HepG2 (cell line): ENCODE results near the gene ACAP3. TPM values are rescaled to one million over a fixed set of nuclear protein-coding genes. Genes with fewer than 3 reads are reported as not detected.

Experiments
- ASH2L ChIP-seq: fragments of 300-600, 200-600 bp; sonication (generic); IDR thresholded peaks from 2 replicates; pipeline ENCODE4 v1.7.0; 2017; ENCODE audit warnings: low read depth, mild to moderate bottlenecking, moderate library complexity, mixed read lengths, low read length; ENCODE audit not compliant: insufficient read length
- BRF2 ChIP-seq: sonication (generic); formaldehyde crosslinking; IDR thresholded peaks from 2 replicates; pipeline ENCODE4 v1.8.1; 2022; ENCODE audit warnings: mild to moderate bottlenecking, missing genetic modification reagents
- EP300 ChIP-seq, 3 experiments: sonication (generic) in 1 of 3; formaldehyde crosslinking in 1 of 3; IDR thresholded peaks; 2 replicates each; pipeline versions ENCODE4 v1.5.1 to v1.6.1; 2011 to 2020; ENCODE audit warnings: low read depth in 2 of 3, low read length in 2 of 3, borderline replicate concordance in 1 of 3, improper control_type of control experiment in 1 of 3, mild to moderate bottlenecking in 1 of 3, missing genetic modification reagents in 1 of 3, moderate library complexity in 1 of 3
- GFI1 ChIP-seq: sonication (generic); formaldehyde crosslinking; IDR thresholded peaks from 2 replicates; pipeline ENCODE4 v1.5.0; 2020; ENCODE audit warnings: missing genetic modification reagents, mild to moderate bottlenecking, borderline replicate concordance
- GRHL1 ChIP-seq: sonication (generic); formaldehyde crosslinking; conservative IDR thresholded peaks from 2 replicates; pipeline ENCODE4 v1.8.0; 2022; ENCODE audit warnings: missing genetic modification reagents
- HES4 ChIP-seq: sonication (generic); formaldehyde crosslinking; IDR thresholded peaks from 2 replicates; pipeline ENCODE4 v1.9.0; 2021; ENCODE audit warnings: mild to moderate bottlenecking, missing genetic modification reagents, borderline replicate concordance
- HIVEP1 ChIP-seq: sonication (generic); formaldehyde crosslinking; IDR thresholded peaks from 2 replicates; pipeline ENCODE4 v1.4.0; 2020; ENCODE audit warnings: mild to moderate bottlenecking, missing genetic modification reagents
- JDP2 ChIP-seq: sonication (generic); formaldehyde crosslinking; IDR thresholded peaks from 2 replicates; pipeline ENCODE4 v1.8.1; 2022; ENCODE audit warnings: missing genetic modification reagents, borderline replicate concordance
- KDM3A ChIP-seq: IDR thresholded peaks from 2 replicates; pipeline ENCODE4 v1.6.1; 2018; ENCODE audit warnings: low read depth, missing compliant biosample characterization
- KDM6A ChIP-seq: IDR thresholded peaks from 2 replicates; pipeline ENCODE4 v1.6.1; 2016; ENCODE audit warnings: low read depth
- NCOA1 ChIP-seq: sonication (generic); formaldehyde crosslinking; IDR thresholded peaks from 2 replicates; pipeline ENCODE4 v1.9.0; 2021; ENCODE audit warnings: missing genetic modification reagents
- NCOA5 ChIP-seq: sonication (generic); formaldehyde crosslinking; IDR thresholded peaks from 2 replicates; pipeline ENCODE4 v1.4.0; 2020; ENCODE audit warnings: missing genetic modification reagents
- NR3C1 ChIP-seq: sonication (generic); formaldehyde crosslinking; IDR thresholded peaks from 2 replicates; pipeline ENCODE4 v1.4.0; 2020; ENCODE audit warnings: missing genetic modification reagents
- PCBP2 ChIP-seq: fragments of 200-400 bp; formaldehyde crosslinking; optimal IDR thresholded peaks from 2 replicates; pipeline ENCODE3; 2018; ENCODE audit warnings: low read length, low read depth; ENCODE audit not compliant: poor library complexity, severe bottlenecking
- RARA ChIP-seq: IDR thresholded peaks from 2 replicates; pipeline ENCODE4 v1.6.1; 2016; ENCODE audit warnings: missing genetic modification reagents, missing compliant biosample characterization
- RBFOX2 ChIP-seq: fragments of 200-400 bp; formaldehyde crosslinking; IDR thresholded peaks from 2 replicates; pipeline ENCODE4 v1.6.1; 2017; ENCODE audit warnings: low read depth, mild to moderate bottlenecking, low read length
- TBP ChIP-seq: sonication (generic); formaldehyde crosslinking; IDR thresholded peaks from 2 replicates; pipeline ENCODE4 v1.5.0; 2020; ENCODE audit warnings: missing genetic modification reagents
- ZFX ChIP-seq: sonication (generic); formaldehyde crosslinking; IDR thresholded peaks from 2 replicates; pipeline ENCODE4 v1.4.0; 2020; ENCODE audit warnings: mild to moderate bottlenecking, low read depth, missing genetic modification reagents, moderate library complexity
- ZNF256 ChIP-seq: sonication (generic); formaldehyde crosslinking; conservative IDR thresholded peaks from 2 replicates; pipeline ENCODE4 v1.4.0; 2020; ENCODE audit warnings: missing genetic modification reagents
- ZNF44 ChIP-seq: sonication (generic); formaldehyde crosslinking; IDR thresholded peaks from 2 replicates; pipeline ENCODE4 v1.5.1; 2020; ENCODE audit warnings: mild to moderate bottlenecking, missing genetic modification reagents
- ZNF547 ChIP-seq: sonication (generic); formaldehyde crosslinking; IDR thresholded peaks from 2 replicates; pipeline ENCODE4 v1.5.1; 2020; ENCODE audit warnings: mild to moderate bottlenecking, missing genetic modification reagents
- ZNF577 ChIP-seq: sonication (generic); formaldehyde crosslinking; IDR thresholded peaks from 2 replicates; pipeline ENCODE4 v1.4.0; 2020; ENCODE audit warnings: mild to moderate bottlenecking, low read depth, missing genetic modification reagents, borderline replicate concordance
- ZSCAN12 ChIP-seq: sonication (generic); formaldehyde crosslinking; IDR thresholded peaks from 2 replicates; pipeline ENCODE4 v1.9.0; 2021; ENCODE audit warnings: mild to moderate bottlenecking, missing genetic modification reagents
- polyA plus RNA-seq, 8 experiments: library from polyadenylated mRNA; depleted of rRNA in 3 of 8; stranded (reverse) in 7 of 8; unstranded in 1 of 8; fragments of >200 nt; fragmentation: Illumina TruSeq in 4 of 8; extraction: Trizol in 4 of 8; gene quantifications; 2 replicates each; pipeline versions ENCODE4 v1.2.1 to v1.2.3, GENCODE V29; 2011 to 2016; ENCODE audit warnings: low read depth in 4 of 8, missing spikeins in 1 of 8, mixed read lengths in 1 of 8; ENCODE audit not compliant: insufficient read depth in 1 of 8
- total RNA-seq, 5 experiments: library from RNA; depleted of rRNA; stranded (reverse); fragments of >200 nt; fragmentation: Illumina TruSeq; extraction: Trizol; gene quantifications; 2 replicates each; pipeline ENCODE4 v1.2.3, GENCODE V29; 2016; ENCODE audit warnings: low read depth in 1 of 5

The ACAP3 gene
- total and polyA plus RNA-seq, 2 of the 13 experiments (the other 11 are each of a cell fraction or from before 2014, with no cell fraction given): 29.4 to 50.8 TPM

- TF ChIP-seq EP300 (IDR thresholded peaks at IDR 0.05; ENCODE audit: low read depth in 2 of 2, low read length in 2 of 2): no peak
- TF ChIP-seq EP300 (CRISPR knock-in tag; IDR thresholded peaks at IDR 0.05; ENCODE audit: borderline replicate concordance): no peak
- TF ChIP-seq ZNF44 (CRISPR knock-in tag): no peak
- TF ChIP-seq JDP2: no peak
- no peak for TF ChIP-seq NCOA5 (CRISPR knock-in tag)
- no peak for TF ChIP-seq ZNF256 (CRISPR knock-in tag)
- TF ChIP-seq TBP: no peak
- TF ChIP-seq ZNF547 (CRISPR knock-in tag): 0 out of 2 replicates have a peak, but pooled peaks have one; percentile 5
- TF ChIP-seq HES4: 0 out of 2 replicates have a peak, but pooled peaks have one; percentile 17
- TF ChIP-seq ZSCAN12: no peak
- TF ChIP-seq KDM3A: no peak
- TF ChIP-seq RBFOX2: peak; percentile 16; the same call in 1 of the 2 replicates
- TF ChIP-seq ZNF577 (CRISPR knock-in tag): no peak
- 0 out of 2 replicates have a peak, but pooled peaks have one; percentile 26 for TF ChIP-seq NCOA1 (CRISPR knock-in tag)
- peak; percentile 15 for TF ChIP-seq ASH2L
- TF ChIP-seq GRHL1 (CRISPR knock-in tag): no peak
- TF ChIP-seq PCBP2: no peak
- TF ChIP-seq RARA: 0 out of 2 replicates have a peak, but pooled peaks have one; percentile 3
- no peak for TF ChIP-seq KDM6A
- no peak for TF ChIP-seq GFI1 (CRISPR knock-in tag)
- TF ChIP-seq BRF2 (CRISPR knock-in tag): no peak
- no peak for TF ChIP-seq NR3C1 (CRISPR knock-in tag)
- no peak for TF ChIP-seq ZFX (CRISPR knock-in tag)
- TF ChIP-seq HIVEP1 (CRISPR knock-in tag): no peak
These were observed 1.1 kb upstream of the ACAP3 start (continued) for GRCh38 chr1:1308756-1309250.
